GM12874 (cell line): Measurements from ENCODE around the gene INHA.

Source experiments
- TF ChIP-seq, protein P1 (sequence below): IDR thresholded peaks from 2 replicates; pipeline ENCODE4 v1.5.1; 2011; ENCODE audit warnings: low read depth, mild to moderate bottlenecking, control low read depth, low read length, moderate library complexity; ENCODE audit not compliant: insufficient read depth

INHA gene

DNA sequence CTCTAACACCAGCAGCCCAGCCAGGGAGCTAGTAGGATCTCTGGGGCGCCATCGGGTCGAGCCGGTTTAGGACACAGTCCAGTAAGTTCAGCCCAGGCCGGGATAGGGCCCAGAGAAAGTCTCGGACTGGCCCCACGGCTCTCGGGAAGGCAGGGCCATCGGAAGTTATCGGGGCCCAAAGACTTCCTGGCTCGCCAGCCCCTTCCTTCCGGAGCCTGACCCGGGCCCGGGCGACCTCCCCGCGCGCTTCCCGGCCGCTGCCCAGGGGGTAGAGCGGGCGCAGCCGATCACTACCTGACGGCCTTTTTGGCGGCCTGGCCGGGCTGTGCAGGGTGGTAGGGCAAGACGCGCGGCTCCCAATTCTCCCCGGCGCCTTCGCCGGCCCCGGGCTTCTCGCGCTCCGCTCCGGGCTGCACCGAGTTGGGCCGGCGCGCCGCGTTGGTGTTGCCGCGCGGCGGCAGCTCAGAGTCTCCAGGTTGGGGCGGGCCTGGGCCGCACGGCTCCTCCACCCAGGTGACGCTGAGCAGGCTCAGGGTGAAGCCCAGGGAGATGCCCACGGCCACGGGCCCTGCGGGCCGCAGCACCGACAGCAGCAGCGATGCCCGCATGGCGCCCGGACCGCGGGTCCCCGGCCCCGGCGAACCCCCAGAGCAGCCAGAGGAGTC lies 29.0 kb upstream of the INHA start:
- TF ChIP-seq, protein P1, sequence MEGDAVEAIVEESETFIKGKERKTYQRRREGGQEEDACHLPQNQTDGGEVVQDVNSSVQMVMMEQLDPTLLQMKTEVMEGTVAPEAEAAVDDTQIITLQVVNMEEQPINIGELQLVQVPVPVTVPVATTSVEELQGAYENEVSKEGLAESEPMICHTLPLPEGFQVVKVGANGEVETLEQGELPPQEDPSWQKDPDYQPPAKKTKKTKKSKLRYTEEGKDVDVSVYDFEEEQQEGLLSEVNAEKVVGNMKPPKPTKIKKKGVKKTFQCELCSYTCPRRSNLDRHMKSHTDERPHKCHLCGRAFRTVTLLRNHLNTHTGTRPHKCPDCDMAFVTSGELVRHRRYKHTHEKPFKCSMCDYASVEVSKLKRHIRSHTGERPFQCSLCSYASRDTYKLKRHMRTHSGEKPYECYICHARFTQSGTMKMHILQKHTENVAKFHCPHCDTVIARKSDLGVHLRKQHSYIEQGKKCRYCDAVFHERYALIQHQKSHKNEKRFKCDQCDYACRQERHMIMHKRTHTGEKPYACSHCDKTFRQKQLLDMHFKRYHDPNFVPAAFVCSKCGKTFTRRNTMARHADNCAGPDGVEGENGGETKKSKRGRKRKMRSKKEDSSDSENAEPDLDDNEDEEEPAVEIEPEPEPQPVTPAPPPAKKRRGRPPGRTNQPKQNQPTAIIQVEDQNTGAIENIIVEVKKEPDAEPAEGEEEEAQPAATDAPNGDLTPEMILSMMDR: no peak

DNA sequence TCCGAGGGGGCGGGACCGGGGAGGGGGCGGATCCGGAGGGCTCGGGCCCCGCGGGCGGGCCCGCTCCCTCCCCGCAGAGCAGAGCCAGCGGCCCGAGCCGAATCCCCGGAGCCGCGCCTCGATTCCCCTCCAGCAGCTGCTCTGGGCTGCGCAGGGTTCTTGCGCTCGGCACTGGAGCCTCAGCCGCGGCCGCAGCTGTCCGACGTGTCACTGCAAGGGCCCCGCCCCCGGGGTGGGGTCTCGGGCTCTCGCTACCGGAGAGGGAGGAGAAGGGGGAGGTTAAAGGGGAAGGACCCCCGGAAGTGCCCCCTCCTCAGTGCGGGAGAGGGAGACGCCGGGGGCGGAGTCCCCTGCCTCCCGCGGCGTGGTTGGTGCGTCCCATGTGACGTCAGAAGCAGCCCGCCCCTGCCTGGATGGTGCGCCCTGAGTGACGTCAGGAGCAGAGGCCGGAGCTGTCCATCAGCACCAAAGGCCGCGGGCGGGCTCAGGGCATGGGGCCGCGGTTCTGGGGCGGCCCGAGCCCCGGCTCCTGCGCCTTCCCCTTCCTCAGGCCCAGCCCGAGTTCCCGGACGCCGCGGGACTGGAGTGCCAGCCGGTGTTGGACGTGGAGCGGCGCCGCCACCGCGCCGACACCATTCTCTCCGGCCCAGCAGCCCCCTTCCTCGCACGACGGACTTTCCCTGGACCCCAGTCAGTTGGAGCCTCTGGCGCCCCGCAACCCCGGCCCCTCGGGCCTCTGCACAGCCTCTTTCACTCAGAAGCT lies 28.3 kb upstream of the INHA start, which contains the start of the genes CHPF and TMEM198:
TSS of gene CHPF (minus strand) at position 214 of the 763 bp plus-strand sequence. CDS start 271 bp downstream, outside the sequence.
TSS of gene TMEM198 (plus strand) at position 433 of the 763 bp plus-strand sequence. CDS start 700 bp downstream, outside the sequence.
- TF ChIP-seq, protein P1: no peak

DNA sequence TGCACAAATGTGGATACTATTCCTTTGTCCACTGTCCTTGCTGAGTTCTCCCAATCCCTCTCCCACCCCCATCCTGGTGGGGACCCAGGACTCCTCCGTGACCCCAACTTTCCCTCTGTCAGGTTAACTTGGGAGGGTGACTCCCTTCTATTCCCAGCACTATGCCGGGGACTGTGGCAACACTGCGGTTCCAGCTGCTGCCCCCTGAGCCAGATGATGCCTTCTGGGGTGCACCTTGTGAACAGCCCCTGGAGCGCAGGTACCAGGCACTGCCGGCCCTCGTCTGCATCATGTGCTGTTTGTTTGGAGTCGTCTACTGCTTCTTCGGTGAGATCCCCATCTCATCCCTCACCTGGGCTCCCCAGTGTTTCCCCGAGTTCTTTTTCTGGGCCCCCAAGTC lies 27.5 kb upstream of the INHA start:
- TF ChIP-seq, protein P1: no peak

DNA sequence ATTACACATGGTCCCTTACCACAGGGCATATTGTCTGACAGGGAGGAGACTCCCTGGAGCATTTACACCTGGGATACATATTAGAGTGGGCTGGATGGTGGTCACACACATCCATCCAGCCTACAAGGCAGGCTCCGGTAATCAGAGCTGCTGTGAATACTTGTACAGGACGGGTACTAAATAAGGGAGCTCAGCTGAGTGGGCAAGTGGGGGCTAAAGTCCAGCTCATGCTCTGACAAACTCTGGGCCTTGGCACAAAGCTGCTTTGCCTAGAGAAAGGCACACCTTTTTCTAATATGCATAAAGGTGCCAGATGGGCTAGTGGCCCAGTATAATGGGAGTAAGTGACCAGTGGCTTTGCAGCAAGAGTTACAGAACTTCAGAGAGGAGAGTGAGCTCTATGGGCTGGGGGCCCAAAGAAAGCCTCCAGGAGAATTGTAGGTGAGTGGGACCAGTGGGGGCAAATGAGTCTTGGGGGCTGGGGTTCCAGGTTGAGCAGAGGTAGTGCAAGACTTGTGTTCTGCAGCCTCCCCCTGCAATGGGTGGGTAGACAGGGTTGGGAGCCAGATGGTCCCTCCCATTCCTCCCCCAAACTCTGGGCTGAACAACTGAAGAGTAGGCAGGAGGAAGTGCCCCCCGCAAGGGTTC lies 26.7 kb upstream of the INHA start:
- TF ChIP-seq, protein P1: no peak

DNA sequence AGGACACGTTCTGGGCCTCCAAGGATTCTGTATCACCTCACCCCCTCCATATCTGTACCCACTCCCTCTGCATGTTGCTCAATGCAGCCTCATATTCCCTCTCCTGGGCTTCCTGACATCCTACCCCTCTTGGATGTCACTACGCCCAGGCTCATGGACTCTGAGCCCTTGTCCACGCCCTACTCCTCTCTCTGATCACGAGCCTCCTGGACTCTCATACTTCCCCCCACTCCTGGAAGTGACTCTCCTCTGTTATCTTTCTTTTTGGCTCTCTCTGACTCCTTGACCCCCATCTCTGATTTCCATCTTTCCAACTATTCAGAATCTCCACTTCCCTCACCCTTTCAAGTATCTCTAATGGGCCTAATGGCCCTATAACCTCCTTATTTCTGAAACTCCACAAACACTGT lies 26.2 kb upstream of the INHA start:
- TF ChIP-seq, protein P1: no peak

DNA sequence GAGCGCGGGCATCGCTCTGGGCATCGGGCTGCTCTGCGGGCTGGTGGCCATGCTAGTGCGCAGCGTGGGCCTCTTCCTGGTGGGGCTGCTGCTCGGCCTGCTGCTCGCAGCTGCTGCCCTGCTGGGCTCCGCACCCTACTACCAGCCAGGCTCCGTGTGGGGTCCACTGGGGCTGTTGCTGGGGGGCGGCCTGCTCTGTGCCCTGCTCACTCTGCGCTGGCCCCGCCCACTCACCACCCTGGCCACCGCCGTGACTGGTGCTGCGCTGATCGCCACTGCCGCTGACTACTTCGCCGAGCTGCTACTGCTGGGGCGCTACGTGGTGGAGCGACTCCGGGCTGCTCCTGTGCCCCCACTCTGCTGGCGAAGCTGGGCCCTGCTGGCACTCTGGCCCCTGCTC lies 24.5 kb upstream of the INHA start:
- TF ChIP-seq, protein P1: no peak

DNA sequence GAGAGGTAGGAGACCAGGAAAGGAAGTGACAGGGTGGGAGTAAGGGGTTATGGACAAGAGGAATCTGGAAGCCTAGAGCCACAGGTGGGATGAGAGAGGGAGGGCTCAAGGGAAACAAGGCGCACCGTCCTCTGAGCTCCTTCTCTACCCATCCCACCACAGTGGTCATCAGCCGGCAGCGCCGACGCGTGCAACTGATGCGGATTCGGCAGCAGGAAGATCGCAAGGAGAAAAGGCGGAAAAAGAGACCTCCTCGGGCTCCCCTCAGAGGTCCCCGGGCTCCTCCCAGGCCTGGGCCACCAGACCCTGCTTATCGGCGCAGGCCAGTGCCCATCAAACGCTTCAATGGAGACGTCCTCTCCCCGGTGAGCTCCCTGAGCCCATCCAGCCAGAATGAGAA lies 23.1 kb upstream of the INHA start:
- TF ChIP-seq, protein P1: no peak
